Neural progenitor cell (in vitro differentiated cells): ENCODE measurements around the gene UBE2R2.

ENCODE experiments used
- EZH2 ChIP-seq: fragments of 200-600 bp; sonication (generic); IDR thresholded peaks from 2 replicates; pipeline ENCODE4 v1.6.1; 2017; ENCODE audit warnings: antibody characterized with exemption, mild to moderate bottlenecking, moderate library complexity
- TF ChIP-seq, protein P1 (sequence below): fragments of 200-600 bp; sonication (generic); IDR thresholded peaks from 2 replicates; pipeline ENCODE4 v1.5.1; 2017; ENCODE audit warnings: antibody characterized with exemption, mild to moderate bottlenecking

- TF ChIP-seq, protein P1, sequence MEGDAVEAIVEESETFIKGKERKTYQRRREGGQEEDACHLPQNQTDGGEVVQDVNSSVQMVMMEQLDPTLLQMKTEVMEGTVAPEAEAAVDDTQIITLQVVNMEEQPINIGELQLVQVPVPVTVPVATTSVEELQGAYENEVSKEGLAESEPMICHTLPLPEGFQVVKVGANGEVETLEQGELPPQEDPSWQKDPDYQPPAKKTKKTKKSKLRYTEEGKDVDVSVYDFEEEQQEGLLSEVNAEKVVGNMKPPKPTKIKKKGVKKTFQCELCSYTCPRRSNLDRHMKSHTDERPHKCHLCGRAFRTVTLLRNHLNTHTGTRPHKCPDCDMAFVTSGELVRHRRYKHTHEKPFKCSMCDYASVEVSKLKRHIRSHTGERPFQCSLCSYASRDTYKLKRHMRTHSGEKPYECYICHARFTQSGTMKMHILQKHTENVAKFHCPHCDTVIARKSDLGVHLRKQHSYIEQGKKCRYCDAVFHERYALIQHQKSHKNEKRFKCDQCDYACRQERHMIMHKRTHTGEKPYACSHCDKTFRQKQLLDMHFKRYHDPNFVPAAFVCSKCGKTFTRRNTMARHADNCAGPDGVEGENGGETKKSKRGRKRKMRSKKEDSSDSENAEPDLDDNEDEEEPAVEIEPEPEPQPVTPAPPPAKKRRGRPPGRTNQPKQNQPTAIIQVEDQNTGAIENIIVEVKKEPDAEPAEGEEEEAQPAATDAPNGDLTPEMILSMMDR: no peak
- TF ChIP-seq EZH2: no peak
Measured at GRCh38 chr9:33950371-33950770, 133.4 kb downstream of the UBE2R2 start.
